ENCODE measurements around the gene SMPD1.

DNA sequence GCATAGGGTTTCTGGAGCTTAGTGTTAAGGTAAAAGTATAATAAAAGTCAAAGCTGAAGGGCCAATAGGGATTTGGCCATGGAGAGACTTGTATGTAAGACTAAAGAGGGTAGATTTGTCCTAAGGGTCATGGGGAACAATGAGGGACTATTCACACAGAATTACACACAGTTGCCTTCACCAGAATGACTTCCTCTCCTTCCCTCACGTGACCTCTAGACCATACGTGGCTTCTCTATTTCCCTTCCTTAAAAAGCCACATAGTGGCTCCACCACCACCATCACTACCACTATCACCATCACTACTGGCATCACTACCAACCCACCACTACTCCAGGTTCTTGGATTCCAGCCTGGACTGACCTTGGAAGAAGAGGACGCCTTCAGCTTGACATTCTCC lies 47.7 kb downstream of the SMPD1 start:
- TF ChIP-seq, protein P1, sequence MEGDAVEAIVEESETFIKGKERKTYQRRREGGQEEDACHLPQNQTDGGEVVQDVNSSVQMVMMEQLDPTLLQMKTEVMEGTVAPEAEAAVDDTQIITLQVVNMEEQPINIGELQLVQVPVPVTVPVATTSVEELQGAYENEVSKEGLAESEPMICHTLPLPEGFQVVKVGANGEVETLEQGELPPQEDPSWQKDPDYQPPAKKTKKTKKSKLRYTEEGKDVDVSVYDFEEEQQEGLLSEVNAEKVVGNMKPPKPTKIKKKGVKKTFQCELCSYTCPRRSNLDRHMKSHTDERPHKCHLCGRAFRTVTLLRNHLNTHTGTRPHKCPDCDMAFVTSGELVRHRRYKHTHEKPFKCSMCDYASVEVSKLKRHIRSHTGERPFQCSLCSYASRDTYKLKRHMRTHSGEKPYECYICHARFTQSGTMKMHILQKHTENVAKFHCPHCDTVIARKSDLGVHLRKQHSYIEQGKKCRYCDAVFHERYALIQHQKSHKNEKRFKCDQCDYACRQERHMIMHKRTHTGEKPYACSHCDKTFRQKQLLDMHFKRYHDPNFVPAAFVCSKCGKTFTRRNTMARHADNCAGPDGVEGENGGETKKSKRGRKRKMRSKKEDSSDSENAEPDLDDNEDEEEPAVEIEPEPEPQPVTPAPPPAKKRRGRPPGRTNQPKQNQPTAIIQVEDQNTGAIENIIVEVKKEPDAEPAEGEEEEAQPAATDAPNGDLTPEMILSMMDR (IDR thresholded peaks at IDR 0.05; ENCODE audit: insufficient read depth, low read length, poor library complexity, severe bottlenecking): no peak
- no peak for TF ChIP-seq EZH2phosphoT487 (conservative IDR thresholded peaks at IDR 0.05; ENCODE audit: low read length)

All from SU-DHL-6 (cell line).